SK-N-DZ (cell line): Measurements from ENCODE around the gene ANAPC15.

Experiments
- DNase-seq: peaks from one replicate; pipeline ENCODE4 v3.0.0-alpha.2; 2015; ENCODE audit warnings: low spot score

Gene ANAPC15

DNA sequence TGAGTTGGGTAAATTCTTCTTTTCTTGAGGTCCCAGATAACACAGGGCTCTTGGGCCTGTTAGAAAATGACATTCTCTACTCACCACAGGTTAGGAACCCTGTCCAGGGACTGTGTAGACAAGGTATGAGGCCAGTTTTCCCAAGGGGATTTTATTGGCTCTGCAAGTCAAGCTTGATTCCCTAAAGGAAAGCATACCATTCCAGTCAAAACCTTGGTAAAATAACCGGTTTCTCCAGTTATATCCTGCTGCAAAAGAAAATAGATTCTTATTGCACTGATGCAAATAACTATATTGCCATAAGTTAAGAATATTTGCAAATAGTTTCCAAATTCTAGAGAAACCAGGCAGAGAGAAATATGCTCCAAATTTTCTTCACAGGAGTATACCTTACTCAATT lies 13.5 kb upstream of the ANAPC15 start:
- no peak for DNase-seq

GRCh38 chr11:72124046-72124445 lies 11.6 kb upstream of the ANAPC15 start:
- no peak for DNase-seq

GRCh38 chr11:72123117-72123653 lies 10.7 kb upstream of the ANAPC15 start:
- DNase-seq: no peak

GRCh38 chr11:72122607-72123006 lies 10.1 kb upstream of the ANAPC15 start:
- no peak for DNase-seq

DNA sequence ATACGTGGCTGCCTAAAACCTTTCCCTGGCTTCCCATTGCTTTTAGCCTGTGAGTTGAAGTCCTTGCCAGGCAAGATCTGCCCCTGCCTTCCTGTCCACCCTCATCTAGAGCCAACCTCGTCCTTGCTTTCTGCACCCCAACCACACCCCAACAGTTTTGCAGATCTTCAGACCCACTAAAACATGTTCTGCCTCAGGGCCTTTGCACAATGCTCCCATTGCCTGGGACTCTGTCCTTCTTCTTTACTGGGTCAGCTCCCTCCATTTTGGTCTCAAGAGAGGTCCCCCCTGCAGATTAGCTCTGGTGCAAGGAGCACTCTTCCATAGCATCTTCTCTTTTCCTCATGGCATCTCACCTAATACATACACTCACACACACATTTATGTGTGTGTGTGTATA lies 8.4 kb upstream of the ANAPC15 start:
- no peak for DNase-seq

- DNase-seq: no peak
Measured at GRCh38 chr11:72119198-72119597, 6.7 kb upstream of the ANAPC15 start.

- DNase-seq: no peak
Measured at GRCh38 chr11:72116019-72116755, 3.7 kb upstream of the ANAPC15 start.

DNA sequence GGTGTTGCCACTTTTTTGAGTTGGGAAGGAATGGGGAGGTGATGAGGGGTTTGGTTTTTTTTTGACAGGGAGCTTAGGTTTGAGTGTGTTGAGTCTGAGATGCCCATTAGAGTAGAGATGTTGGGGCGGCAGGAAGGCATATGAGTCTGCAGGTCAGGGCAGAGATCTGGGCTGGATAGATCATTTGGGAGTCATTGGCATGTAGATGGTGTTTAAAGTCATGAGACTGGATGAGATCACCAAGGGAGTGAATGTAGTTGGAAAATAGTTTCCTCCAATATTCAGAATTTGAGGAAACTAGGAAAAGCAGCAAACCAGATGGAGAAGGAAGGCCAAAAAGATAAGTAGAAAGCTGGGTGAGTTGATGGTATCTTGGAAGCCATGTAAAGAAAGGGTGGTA lies 2.1 kb upstream of the ANAPC15 start:
- DNase-seq: no peak

- DNase-seq: peak; percentile 33
Measured at GRCh38 chr11:72112978-72113808, 698 bp upstream of the ANAPC15 start.

GRCh38 chr11:72111300-72112142 lies 974 bp downstream of the ANAPC15 start:
- no peak for DNase-seq

- DNase-seq: no peak
Measured at GRCh38 chr11:72105888-72106287, 6.6 kb downstream of the ANAPC15 start, which contains the start of gene TOMT. TSS of gene TOMT (plus strand) at chr11:72105924. CDS start at chr11:72105952, 28 bp downstream.

DNA sequence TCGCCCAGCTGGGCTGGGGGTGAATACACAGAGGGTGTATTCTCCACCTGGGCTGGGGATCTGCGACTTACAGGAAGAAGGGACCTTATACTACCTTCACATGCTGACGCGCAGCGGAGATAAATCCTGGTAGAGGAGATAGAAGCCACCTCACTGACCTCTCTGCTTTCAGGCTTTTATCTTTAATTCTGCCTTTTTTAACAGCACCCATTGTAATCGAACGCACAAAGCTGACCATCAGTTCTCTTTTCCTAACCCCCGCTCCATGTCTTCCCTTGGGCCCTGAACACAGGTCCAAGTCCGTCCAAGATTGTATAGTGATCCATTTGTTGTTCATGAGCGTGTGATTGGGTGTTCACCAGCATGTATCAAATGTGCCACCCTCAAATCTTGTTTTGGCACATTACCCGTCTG lies 8.7 kb downstream of the ANAPC15 start:
- no peak for DNase-seq

- peak; percentile 100 for DNase-seq
Measured at GRCh38 chr11:72102946-72103753, 9.3 kb downstream of the ANAPC15 start, which contains the start of gene LAMTOR1. TSS of gene LAMTOR1 (minus strand) at chr11:72103297. CDS start at chr11:72103224, 73 bp downstream.

DNA sequence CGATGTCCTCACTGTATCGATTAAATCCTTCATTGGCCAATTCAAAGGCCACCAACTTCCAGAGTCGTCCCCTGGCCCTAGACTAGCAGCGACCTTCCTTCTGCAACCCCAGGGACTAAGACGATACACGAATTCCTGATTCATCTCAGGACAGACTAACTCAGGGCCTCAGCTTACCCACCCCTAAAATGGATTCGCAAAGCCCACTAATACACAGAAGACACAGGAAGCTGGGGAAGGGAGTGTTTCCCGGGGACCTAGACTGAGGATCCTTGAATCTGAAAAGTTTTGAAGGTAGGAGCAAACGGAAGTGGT lies 9.9 kb downstream of the ANAPC15 start:
- DNase-seq: no peak

- DNase-seq: no peak
Measured at GRCh38 chr11:72102162-72102561, 10.3 kb downstream of the ANAPC15 start.

- DNase-seq: no peak
Measured at GRCh38 chr11:72100462-72100861, 12.0 kb downstream of the ANAPC15 start.

- DNase-seq: no peak
Measured at GRCh38 chr11:72100009-72100408, 12.5 kb downstream of the ANAPC15 start.

DNA sequence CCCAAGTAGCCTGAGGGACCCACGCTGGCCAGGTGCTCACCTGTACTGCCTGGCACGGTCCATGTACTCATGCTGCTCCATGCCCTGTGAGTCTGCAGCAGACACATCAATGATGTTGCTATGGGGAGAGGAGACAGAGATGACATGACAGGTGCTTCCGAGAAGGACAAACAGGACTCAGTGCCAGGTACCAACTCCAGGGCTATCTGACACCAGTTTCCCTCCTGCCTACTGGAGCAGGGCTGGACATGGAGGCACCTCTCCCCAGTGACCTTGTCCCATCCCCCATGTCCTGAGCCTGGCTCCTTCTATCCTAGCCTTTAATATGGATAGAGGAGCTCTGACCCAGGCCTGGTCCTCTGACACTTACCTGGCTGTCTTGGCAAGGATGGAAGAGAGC lies 13.8 kb downstream of the ANAPC15 start:
- DNase-seq: no peak

- DNase-seq: peak; percentile 63
Measured at GRCh38 chr11:72091292-72091691, 21.2 kb downstream of the ANAPC15 start.

DNA sequence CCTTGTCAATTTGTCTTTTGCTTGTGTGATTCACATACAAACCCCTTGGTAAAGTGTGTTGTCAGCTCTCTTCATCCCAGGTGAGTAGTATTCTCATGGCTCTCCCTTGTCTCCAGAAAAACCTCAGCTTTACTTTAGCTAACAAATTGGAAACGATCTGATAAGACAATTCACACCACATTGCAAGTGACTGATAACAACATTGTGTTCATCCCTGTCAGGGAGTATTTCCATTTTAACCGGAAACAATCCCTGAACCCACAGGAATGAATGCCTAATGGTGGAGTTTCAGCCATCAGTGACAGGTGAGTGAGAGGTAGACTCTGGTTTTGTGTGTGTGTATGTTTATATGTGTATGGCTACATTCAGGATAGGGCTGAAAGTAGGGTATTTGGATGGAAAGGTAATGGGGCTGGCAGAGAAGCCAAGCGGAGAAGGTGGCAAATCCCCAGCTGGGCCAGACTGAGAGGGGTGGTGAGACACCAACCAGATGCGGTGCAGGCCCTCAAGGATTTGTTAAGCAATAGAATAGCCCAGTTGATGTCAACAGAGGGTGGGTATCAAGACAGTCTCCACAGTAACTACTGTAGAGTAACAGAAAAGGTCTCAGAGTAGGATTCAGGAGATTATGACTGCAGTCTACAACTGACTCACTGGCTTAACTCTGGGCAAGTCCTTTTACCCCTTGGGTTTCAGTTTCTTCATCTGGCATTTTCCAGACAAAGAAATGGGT lies 24.3 kb downstream of the ANAPC15 start:
- no peak for DNase-seq
